Upper lobe of left lung (tissue), 6 donors: ENCODE results near the gene CDH7. TPM values are rescaled to one million over a fixed set of nuclear protein-coding genes. Genes with fewer than 3 reads are reported as not detected.

Experiments used
- ATAC-seq, 2 donors: fragments of 200-7000 bp; cut with Tn5 transposase; one replicate each; pipeline ENCODE4 v1.9.1; 2022; ENCODE audit warnings: mild to moderate bottlenecking in 2 of 2, moderate library complexity in 2 of 2; ENCODE audit not compliant: low FRiP score in 2 of 2
- DNase-seq, 2 donors: peaks; one replicate each; pipeline ENCODE4 v3.0.0-alpha.2; 2019 to 2020
- H3K27ac ChIP-seq, 4 donors: fragments of 200-600 bp; sonication (generic); one replicate each; pipeline ENCODE4 v1.5.1; 2016 to 2019
- H3K27me3 ChIP-seq, 4 donors: fragments of 200-600 bp; sonication (generic); one replicate each; pipeline ENCODE4 v1.5.1; 2017 to 2019
- H3K36me3 ChIP-seq, 4 donors: fragments of 200-600 bp; sonication (generic); one replicate each; pipeline ENCODE4 v1.5.1; 2016 to 2019
- H3K4me1 ChIP-seq, 4 donors: fragments of 200-600 bp; sonication (generic); one replicate each; pipeline ENCODE4 v1.5.1; 2018 to 2019
- H3K4me3 ChIP-seq, 4 donors: fragments of 200-600 bp; sonication (generic); one replicate each; pipeline ENCODE4 v1.5.1; 2017 to 2019; ENCODE audit warnings: mild to moderate bottlenecking in 2 of 4, moderate library complexity in 1 of 4
- H3K9me3 ChIP-seq, 4 donors: fragments of 200-600 bp; sonication (generic); one replicate each; pipeline ENCODE4 v1.5.1; 2018 to 2019
- CTCF ChIP-seq, 6 experiments: fragments of 450-650 bp in 4 of 6; fragments of 200-600 bp in 2 of 6; sonication (generic) in 2 of 6; IDR thresholded peaks; one replicate each; pipeline ENCODE4 v1.5.1; 2016 to 2019; ENCODE audit warnings: antibody characterized with exemption in 6 of 6
- EP300 ChIP-seq, 4 donors: sonication (generic); formaldehyde crosslinking; IDR thresholded peaks; one replicate each; pipeline ENCODE4 v1.5.1; 2017; ENCODE audit warnings: antibody characterized with exemption in 4 of 4, control low read depth in 2 of 4
- POLR2A ChIP-seq, 4 donors: fragments of 450-650 bp; IDR thresholded peaks; one replicate each; pipeline ENCODE4 v1.5.1; 2016 to 2017; ENCODE audit warnings: antibody characterized with exemption in 4 of 4, mild to moderate bottlenecking in 2 of 4
- POLR2AphosphoS5 ChIP-seq, 2 donors: sonication (generic); formaldehyde crosslinking; IDR thresholded peaks; one replicate each; pipeline ENCODE4 v1.5.1; 2017; ENCODE audit warnings: antibody characterized with exemption in 2 of 2
- WGBS, 2 donors: methylation state at CpG; one replicate each; pipeline ENCODE4 v1.1.5; 2017 to 2018; 5-methylcytosine and 5-hydroxymethylcytosine counted together
- total RNA-seq, 6 donors: library from RNA; depleted of rRNA in 4 of 6; stranded (reverse); fragments of >200 nt in 4 of 6; gene quantifications; one replicate each; pipeline versions ENCODE4 v1.1.0 to v1.2.1, GENCODE V29; 2016 to 2021
- donor health status: DM: no; HTN: no; CAD: no; lungs with moderate emphysema.
- donor health status: DM: no; HTN: yes; CAD: no; lungs with severe emphysema.

Gene CDH7
- total RNA-seq, 6 donors from 2014 or later, result 0.13 to 0.20 TPM; not detected in 4

GRCh38 chr18:65746936-65747335, 3.9 kb upstream of the CDH7 start:
- peaks cover 0 to 11% (median 4%) of the 10 kb centered on the region in 4 donors for H3K27me3 ChIP-seq
- WGBS, 2 donors, result 63% methylated on average over 3 of the region's 3 CpGs
- no peaks in the 10 kb centered on the region for H3K36me3 ChIP-seq
- DNase-seq, result no peak
- no peak overlapping the region for H3K27ac ChIP-seq
- no peaks in the 10 kb centered on the region for H3K9me3 ChIP-seq
- H3K4me3 ChIP-seq, result no peak overlapping the region
- TF ChIP-seq EP300 (IDR thresholded peaks at IDR 0.05), result no peak
- no peak for TF ChIP-seq CTCF (IDR thresholded peaks at IDR 0.05)
- ATAC-seq, result no peak
- peaks cover 5 to 11% (median 8%) of the 10 kb centered on the region in 4 donors for H3K4me1 ChIP-seq

- no peaks in the 10 kb centered on the region for H3K9me3 ChIP-seq
- no peak for ATAC-seq
Observed at GRCh38 chr18:65748321-65748720, 2.5 kb upstream of the CDH7 start.

DNA sequence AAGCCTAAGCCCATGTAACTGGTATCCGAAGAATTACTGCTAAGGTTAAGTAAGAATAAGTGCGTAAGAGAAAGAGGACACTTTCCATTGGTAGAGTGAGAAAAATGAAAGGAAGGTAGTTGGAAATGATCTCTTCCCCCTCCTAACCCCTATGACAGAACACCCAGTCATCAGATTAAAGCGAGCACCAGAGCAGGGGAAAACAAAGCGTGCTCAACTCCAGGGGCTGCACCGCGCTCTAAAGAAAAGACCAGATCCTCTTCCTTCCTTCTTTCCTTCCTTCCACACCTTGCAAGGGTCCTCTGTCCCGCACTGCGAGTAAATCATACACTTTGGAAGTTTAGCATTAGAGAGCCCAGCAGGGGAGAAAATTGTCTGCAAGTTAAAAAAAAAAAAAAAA, 971 bp upstream of the CDH7 start:
- ATAC-seq, result no peak
- Histone ChIP-seq H3K4me1 (peaks cover 5 to 11% (median 8%) of the 10 kb centered on the region in 4 donors), H3K9me3 (no peaks in the 10 kb centered on the region), H3K4me3 (no peak overlapping the region), H3K27me3 (peaks cover 0 to 11% (median 4%) of the 10 kb centered on the region in 4 donors), H3K36me3 (no peaks in the 10 kb centered on the region), H3K27ac (no peak overlapping the region)
- TF ChIP-seq EP300 (IDR thresholded peaks at IDR 0.05), result no peak
- TF ChIP-seq POLR2A (IDR thresholded peaks at IDR 0.05), result no peak
- no peak for TF ChIP-seq CTCF (IDR thresholded peaks at IDR 0.05)
- TF ChIP-seq POLR2AphosphoS5 (IDR thresholded peaks at IDR 0.05), result no peak
- DNase-seq, result no peak
- 11 to 14% methylated on average over 8 of the region's 8 CpGs for WGBS, 2 donors

More at GRCh38 chr18:65748321-65748720, 2.5 kb upstream of the CDH7 start:
- H3K36me3 ChIP-seq, result no peaks in the 10 kb centered on the region
- H3K27me3 ChIP-seq, result peaks cover 0 to 11% (median 4%) of the 10 kb centered on the region in 4 donors
- peaks cover 5 to 11% (median 8%) of the 10 kb centered on the region in 4 donors for H3K4me1 ChIP-seq
- no peak overlapping the region for H3K27ac ChIP-seq
- 62 to 63% methylated on average over 2 of the region's 2 CpGs for WGBS, 2 donors
- no peak overlapping the region for H3K4me3 ChIP-seq
- TF ChIP-seq POLR2A (IDR thresholded peaks at IDR 0.05) (no peak), POLR2AphosphoS5 (IDR thresholded peaks at IDR 0.05) (no peak), CTCF (IDR thresholded peaks at IDR 0.05) (no peak), EP300 (IDR thresholded peaks at IDR 0.05) (no peak)
- no peak for DNase-seq

DNA sequence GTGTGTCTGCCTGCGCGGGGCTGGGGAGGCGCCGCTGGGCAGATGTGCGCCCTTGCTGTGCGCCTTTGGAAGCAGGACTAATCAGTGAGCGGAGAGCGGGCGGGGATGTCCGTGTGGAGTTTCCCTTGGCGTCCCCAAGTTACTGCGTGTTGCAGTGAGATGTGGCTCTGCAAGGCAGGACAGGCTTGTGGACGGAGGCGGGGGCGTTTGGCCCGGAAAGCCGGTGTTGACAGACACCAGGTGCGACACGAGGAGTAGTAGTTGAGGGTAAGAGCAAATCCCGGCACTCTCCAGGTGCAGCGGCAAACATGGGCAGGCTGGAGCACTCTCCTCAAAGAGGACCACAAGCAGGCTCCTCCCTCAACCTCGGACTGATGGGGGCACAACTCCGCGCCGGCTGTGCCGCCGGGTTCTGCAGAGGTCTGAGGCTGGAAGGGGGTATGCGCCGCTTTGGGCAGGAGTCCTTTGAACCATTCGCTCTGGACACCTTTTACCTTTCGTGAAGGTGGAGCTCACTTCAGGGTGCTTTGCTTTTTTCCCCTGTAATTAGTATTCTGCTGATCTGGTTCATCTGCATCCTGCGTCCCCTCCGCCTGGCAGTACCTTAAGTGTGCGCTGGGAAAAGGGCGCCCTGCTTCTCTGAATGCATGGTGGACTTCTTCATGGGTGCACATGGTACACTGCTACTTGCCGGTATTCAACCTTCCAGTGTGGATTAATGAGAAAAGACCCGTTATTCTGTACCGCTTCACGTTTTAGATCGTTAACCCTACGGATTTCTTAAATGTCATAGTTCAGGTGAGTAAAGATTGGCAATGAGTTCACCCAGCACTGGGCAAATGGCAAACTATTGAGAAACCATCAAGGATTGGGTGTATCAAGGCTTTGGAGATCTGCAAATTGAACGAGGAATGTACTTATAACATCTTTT, 608 bp downstream of the CDH7 start:
- peaks cover 0 to 11% (median 4%) of the 10 kb centered on the region in 4 donors for H3K27me3 ChIP-seq
- peaks cover 5 to 11% (median 8%) of the 10 kb centered on the region in 4 donors for H3K4me1 ChIP-seq
- no peaks in the 10 kb centered on the region for H3K36me3 ChIP-seq
- no peak for TF ChIP-seq POLR2A (IDR thresholded peaks at IDR 0.05)
- no peak for TF ChIP-seq EP300 (IDR thresholded peaks at IDR 0.05)
- TF ChIP-seq CTCF (IDR thresholded peaks at IDR 0.05), result no peak
- TF ChIP-seq POLR2AphosphoS5 (IDR thresholded peaks at IDR 0.05), result no peak
- H3K9me3 ChIP-seq, result no peaks in the 10 kb centered on the region
- H3K27ac ChIP-seq, result no peak overlapping the region
- DNase-seq (no peak), ATAC-seq (no peak)
- H3K4me3 ChIP-seq, result peak overlapping the region in 3 of 4 donors; percentile 34 to 37 (median 37)
- WGBS, 2 donors, result 6 to 14% methylated on average over 27 to 30 of the region's 42 CpGs
